ENCODE results near the gene TAF8.

The TAF8 gene

DNA sequence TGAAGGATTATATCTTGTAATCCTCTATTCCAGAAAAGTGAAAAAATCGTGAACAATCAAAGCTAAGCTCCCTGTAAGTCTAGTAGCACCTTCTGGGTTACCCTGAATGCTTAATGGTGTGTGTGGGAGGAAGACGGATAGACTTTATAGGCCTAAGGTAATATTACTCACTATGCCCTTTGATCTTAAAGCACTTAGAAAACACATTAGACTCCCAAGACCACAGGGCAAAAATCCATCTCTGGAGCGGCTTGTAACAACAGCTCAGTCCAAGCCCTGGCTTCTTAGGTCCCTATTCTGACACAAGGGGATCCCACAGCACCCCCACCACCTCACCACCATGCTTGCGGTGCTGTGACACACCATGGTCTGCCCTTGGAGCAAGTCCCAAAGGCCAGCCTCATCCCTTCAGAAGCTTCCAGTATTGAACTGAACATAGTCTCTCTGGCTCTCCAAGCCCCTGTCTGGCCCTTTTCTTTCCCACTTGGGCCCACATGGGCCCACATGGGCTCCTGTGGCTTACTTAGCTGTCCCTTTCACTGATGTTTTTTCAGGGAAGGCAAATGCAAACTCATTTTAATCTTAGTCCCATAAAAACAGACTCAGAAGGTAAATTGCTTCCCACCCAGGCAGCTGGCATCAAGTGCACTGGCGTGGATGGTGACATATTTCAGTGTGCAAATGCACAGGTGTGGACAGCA, 63.8 kb downstream of the TAF8 start:
- DNase-seq (ENCODE audit: low read depth): peak; percentile 57
- TF ChIP-seq, protein P1, sequence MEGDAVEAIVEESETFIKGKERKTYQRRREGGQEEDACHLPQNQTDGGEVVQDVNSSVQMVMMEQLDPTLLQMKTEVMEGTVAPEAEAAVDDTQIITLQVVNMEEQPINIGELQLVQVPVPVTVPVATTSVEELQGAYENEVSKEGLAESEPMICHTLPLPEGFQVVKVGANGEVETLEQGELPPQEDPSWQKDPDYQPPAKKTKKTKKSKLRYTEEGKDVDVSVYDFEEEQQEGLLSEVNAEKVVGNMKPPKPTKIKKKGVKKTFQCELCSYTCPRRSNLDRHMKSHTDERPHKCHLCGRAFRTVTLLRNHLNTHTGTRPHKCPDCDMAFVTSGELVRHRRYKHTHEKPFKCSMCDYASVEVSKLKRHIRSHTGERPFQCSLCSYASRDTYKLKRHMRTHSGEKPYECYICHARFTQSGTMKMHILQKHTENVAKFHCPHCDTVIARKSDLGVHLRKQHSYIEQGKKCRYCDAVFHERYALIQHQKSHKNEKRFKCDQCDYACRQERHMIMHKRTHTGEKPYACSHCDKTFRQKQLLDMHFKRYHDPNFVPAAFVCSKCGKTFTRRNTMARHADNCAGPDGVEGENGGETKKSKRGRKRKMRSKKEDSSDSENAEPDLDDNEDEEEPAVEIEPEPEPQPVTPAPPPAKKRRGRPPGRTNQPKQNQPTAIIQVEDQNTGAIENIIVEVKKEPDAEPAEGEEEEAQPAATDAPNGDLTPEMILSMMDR (conservative IDR thresholded peaks at IDR 0.05; ENCODE audit: control insufficient read depth, insufficient read depth, low read depth, low read length): no peak
- H3K4me3 ChIP-seq (ENCODE audit: control insufficient read depth, low read depth, low read length): no peak overlapping the region

DNA sequence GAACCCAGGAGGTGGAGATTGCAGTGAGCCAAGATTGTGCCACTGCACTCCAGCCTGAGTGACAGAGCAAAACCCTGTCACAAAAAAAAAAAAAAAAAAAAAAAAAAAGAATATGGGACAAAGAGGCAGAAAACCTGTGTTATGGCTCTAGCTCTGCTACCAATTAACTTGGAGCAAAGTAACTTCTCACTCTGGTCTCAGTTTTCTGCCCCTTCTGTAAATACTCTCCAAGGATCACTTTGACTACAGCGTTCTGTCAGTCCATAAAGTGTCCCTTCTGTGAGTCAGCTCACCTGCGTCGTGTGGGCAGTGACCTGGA, 67.5 kb downstream of the TAF8 start:
- no peak for DNase-seq (ENCODE audit: low read depth)
- TF ChIP-seq, protein P1 (conservative IDR thresholded peaks at IDR 0.05; ENCODE audit: control insufficient read depth, insufficient read depth, low read depth, low read length): no peak
- no peak overlapping the region for H3K4me3 ChIP-seq (ENCODE audit: control insufficient read depth, low read depth, low read length)

DNA sequence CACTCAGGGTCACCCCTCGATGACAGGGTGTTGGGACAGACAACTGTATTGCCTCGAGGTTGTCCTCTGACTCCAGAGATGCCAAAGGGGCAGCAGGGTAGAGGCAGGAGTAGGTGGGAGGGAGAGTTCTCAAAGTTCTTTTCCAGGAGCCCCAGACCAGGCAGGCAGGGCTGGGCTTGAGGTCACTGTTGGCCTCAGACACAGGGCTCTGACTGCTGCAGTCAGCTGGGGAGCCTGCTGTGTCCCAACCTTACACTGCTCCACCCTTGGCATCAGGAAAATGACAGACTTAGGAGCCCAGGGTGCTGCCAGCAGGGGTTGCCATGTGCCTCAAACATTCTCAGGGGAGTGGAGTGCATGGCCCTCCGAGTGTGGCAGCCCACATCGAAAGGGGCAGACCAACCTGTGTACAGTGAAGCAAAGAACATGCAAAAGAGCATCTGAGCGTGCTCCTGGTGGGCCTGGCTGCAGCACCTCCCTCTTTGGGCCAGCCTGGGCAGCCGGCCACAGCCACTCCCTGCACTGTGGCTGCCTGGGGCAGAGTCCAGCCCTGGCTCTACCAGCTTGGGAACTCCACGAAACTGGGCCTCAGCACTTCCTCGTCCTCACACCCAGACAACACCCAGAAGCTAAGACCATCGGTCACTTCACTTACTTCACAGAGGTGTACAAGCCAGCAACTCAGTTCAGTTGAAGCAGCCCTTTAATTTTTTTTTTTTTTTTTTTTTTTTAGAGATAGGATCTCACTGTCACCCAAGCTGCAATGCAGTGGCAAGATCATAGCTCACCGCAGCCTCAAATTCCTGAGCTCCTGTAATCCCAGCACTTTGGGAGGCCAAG, 68.1 kb downstream of the TAF8 start:
- DNase-seq (ENCODE audit: low read depth): no peak
- H3K4me3 ChIP-seq (ENCODE audit: control insufficient read depth, low read depth, low read length): no peak overlapping the region
- TF ChIP-seq, protein P1 (conservative IDR thresholded peaks at IDR 0.05; ENCODE audit: control insufficient read depth, insufficient read depth, low read depth, low read length): no peak

DNA sequence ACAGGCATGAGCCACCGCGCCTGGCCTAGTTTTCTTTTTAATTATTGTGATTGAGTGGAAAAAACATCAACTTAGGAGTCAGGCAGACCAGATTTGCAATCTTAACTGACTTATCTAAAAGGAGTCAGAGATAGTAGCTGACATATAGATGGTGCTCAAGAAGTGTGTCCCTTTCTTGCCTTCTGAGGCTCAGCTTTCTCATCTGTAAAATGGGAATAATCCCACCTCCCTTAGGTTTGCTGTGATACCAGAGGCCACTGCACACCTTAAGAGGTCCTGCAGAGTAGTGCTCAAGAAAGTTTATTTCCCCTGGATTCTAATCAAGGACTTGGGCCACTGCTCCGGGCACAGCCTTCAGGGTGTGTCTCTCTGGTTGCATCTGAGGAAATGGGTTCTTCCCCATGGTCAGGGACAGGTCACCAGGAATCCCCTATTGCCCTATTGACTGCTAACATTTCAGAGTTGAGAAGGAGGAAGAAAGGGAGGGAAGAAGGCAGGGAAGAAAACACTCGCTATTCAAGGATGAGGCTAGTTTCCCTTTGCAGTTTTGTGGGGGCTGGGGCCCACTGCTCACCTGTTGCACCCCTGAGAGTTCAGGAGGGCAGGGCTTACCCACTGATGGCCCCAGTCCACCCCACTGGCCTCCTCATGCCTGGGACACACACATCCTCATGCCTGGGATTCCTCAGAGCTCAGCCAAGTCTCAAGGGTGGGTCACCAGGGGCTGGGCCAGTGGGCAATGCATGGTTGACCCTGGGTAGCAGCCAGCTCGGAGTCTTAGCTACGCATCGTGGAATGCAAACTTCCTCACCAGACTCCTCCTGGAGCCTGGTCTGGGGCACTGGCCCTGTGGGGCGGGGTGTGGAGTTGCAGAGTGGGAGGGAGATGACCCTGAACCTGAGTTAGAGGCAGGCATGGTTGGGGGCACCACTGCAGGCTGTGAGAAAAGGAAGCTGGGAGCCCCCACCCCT, 70.9 kb downstream of the TAF8 start:
- H3K4me3 ChIP-seq (ENCODE audit: control insufficient read depth, low read depth, low read length): no peak overlapping the region
- DNase-seq (ENCODE audit: low read depth): no peak
- TF ChIP-seq, protein P1 (conservative IDR thresholded peaks at IDR 0.05; ENCODE audit: control insufficient read depth, insufficient read depth, low read depth, low read length): no peak

DNA sequence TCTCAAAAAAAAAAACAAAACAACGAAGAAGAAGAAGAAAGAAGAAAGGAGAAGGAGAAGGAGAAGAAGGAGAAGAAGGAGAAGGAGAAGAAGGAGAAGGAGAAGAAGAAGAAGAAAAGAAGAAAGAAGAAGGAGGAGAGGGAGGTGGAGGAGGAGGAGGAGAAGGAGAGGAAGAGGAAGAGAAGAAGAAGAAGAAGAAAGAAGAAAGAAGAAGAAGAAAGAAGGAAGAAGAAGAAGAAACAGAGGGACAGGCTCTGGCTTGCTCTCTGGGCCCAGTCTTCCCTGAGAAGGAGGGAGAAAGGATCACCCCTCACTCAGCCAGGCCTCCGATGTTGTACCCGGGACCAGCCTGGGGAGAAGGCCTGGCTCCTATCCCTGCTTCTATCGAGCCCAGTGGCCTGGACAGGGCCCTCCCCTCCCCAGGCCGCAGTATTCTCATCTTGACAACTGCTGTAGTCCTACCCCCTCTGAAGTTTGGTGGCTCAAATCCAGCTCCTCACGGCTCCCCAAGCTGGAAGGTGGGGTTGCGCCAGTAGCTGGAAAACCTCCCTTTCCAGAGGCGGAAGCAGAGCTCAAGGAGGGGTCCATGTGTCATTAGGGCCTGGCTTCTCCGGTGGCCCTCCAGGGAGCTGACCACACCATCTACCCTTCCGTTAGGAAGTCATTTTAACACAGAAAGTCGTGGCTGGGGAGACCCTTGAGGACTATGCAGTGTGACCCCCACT, 73.2 kb downstream of the TAF8 start:
- H3K4me3 ChIP-seq (ENCODE audit: control insufficient read depth, low read depth, low read length): no peak overlapping the region
- DNase-seq (ENCODE audit: low read depth): no peak
- TF ChIP-seq, protein P1 (conservative IDR thresholded peaks at IDR 0.05; ENCODE audit: control insufficient read depth, insufficient read depth, low read depth, low read length): no peak
